GM12875 (cell line): ENCODE measurements around the gene COL25A1.

ENCODE experiments used
- H3K4me3 ChIP-seq: one replicate; pipeline ENCODE4 v1.5.1; 2011; ENCODE audit warnings: low read depth, low read length, control low read depth
- CTCF ChIP-seq: IDR thresholded peaks from 2 replicates; pipeline ENCODE4 v1.5.1; 2011; ENCODE audit warnings: low read depth, mild to moderate bottlenecking, control low read depth, inconsistent platforms, low read length, moderate library complexity, borderline replicate concordance; ENCODE audit not compliant: insufficient read depth

COL25A1 gene

GRCh38 chr4:109049926-109050325 lies 252.5 kb downstream of the COL25A1 start:
- H3K4me3 ChIP-seq, result no peak overlapping the region
- no peak for TF ChIP-seq CTCF

DNA sequence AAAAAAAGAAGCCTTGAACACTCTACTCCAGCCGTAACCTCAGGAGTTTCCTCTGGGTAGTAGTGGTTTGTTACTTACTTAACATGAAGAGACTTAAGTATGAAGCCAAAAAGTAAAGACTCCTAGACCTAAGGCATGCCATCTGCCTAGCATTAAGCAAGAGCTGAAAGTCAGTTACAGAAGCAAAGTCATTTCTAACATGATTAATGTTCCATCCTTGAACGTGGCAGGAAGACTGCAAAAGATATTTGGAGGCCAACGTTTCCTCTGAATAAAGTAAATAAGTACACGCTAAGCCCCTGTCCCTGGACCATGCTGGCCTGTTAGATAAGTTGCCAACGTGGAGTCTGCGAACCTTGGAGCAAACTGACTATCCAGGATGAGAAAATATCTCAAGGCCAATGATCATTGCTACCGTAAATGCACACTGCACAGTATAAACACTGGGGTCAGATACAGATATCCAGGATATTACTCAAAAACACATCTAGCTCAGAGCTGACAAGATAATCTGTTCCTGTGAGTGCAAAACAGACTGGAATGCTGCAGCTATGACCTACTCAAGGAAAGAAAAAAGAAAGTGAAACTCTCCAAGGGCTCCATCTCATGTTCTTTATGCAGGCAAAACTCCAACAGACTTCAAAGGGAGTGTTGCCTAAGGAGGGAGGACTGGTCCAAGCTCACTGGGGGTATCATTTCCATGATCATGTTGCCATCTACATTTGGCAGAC lies 255.8 kb downstream of the COL25A1 start:
- no peak overlapping the region for H3K4me3 ChIP-seq
- TF ChIP-seq CTCF, result no peak

DNA sequence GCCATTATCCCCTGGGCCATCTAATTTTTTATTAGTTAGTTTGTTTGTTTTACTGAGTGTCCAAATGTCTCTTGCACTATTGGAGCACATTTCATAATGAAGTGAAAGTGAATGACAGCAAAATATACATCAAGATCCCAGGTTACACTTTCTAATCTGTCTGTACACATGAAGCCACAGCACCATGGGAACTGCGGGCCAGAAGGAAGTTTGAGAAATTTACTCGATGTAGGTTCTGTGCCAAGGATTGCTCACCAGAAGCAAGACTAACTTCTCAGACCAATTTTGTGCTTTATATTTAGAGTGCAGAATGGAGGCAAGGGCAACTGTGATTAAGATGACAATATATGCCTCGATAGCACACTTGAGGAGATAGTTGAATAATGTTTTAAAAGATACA lies 258.0 kb downstream of the COL25A1 start:
- no peak overlapping the region for H3K4me3 ChIP-seq
- no peak for TF ChIP-seq CTCF

- H3K4me3 ChIP-seq, result no peak overlapping the region
- no peak for TF ChIP-seq CTCF
These were observed 259.2 kb downstream of the COL25A1 start for GRCh38 chr4:109043286-109043685.

- no peak for TF ChIP-seq CTCF
- no peak overlapping the region for H3K4me3 ChIP-seq
These were observed 260.7 kb downstream of the COL25A1 start for GRCh38 chr4:109041463-109042360.

DNA sequence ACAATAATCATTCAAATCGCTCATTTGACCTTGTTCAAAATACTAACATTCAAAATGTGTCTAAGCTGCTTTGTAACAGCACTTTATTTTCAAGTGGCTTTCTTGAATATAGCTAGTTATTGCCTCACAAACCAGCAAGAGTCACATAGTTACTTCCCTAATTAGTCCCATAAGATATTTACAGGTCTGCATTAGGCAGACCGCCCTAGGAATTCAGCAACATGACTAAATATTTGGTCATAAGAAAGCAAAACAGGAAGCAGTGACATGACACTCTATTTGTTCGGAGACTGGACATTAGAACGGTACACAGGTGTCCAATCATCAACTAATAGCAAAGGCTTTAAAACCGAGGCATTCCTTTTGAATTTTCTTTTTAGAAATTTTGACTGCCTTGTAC lies 262.0 kb downstream of the COL25A1 start:
- no peak overlapping the region for H3K4me3 ChIP-seq
- TF ChIP-seq CTCF, result no peak
